ENCODE results near the gene AQP1.

AQP1 gene

DNA sequence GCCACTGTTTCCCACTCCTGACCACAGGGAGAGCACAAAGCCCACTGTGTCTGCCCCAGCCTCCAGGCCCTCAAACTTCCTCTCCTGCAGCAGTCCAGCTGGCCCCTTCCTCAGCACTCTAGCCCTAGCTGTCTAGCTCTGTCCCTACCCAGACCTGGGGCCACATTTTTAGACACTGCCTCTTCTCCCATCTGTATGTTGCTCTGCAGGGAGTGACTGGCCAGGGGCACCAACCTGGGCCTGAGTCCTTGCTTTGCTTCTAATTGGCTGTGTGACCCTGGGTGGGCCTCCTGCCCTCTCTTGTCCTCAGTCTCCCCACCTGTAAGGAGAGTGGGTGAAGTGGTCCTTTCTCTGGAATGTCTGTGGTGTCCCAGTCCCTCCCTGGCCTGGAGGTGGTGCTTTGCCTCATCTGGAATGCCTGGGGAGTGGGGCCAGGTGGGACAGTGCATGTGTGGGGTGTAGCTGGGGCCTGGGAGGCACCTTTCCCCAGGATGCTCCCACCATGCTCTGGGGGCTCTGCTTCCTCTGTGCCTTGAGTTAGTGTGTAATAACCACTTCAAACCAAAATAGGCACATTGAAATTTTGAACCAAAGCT lies 25.1 kb downstream of the AQP1 start:
- DNase-seq (ENCODE audit: low spot score): no peak

DNA sequence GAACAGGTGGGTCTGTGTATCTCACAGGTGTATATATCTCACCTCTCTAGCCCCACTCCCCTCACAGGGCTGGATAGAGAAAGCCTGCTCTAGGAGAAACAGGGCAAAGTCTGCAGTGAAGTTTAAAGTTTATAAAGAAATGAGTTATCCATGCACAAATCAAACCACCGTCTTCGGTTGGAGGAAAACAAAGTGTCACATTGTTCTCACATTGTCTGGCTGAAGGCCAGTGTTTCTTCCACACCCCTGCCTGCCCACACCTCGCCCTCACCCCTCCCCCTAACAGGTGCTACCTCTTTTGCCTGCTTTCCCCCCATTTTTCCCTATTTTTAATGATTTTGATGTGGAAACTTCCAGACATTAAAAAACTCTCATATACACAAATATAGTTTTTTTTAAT lies 25.8 kb downstream of the AQP1 start:
- no peak for DNase-seq (ENCODE audit: low spot score)

DNA sequence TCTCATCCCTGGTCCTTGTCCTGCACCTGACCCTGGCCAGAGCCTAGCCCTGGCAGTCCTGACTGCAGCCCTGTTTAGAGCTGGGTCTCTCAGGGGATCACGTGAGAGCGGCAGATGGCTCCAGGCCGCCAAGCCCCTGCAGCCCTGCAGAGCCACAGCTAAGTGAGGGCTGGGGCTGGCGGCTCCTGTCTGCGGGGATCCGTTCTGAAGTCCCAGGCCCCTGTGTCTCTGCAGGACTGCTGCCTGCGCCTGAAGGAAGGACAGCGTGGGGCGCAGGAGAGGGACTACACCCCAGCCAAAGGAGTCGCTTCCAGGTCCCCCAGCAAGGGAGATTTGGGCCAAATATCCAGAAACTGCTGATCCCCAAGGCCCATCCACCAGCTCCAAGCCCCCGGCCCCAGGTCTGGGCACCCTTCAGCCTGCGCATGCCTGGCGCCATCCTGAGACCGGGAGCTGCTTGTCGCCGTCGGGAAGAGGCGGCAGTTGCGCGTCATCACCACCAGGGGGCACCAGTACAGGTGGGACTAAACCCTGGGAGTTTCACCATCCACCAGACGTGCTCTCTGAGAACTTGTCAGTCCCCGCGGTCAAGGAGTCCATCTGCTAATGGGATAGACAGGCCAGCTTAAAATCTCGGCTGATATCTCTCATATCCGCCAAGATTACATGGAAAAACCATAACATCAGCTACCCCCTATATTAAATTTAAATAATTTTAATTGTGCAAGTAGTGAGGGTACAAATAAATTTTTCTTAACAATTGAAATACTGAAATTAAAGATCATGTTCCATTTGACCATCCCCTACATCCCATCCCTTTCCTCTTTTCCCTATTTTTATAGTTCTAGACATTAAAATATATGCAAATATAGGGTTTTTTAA lies 27.0 kb downstream of the AQP1 start:
- peak; percentile 81 for DNase-seq (ENCODE audit: low spot score)

DNA sequence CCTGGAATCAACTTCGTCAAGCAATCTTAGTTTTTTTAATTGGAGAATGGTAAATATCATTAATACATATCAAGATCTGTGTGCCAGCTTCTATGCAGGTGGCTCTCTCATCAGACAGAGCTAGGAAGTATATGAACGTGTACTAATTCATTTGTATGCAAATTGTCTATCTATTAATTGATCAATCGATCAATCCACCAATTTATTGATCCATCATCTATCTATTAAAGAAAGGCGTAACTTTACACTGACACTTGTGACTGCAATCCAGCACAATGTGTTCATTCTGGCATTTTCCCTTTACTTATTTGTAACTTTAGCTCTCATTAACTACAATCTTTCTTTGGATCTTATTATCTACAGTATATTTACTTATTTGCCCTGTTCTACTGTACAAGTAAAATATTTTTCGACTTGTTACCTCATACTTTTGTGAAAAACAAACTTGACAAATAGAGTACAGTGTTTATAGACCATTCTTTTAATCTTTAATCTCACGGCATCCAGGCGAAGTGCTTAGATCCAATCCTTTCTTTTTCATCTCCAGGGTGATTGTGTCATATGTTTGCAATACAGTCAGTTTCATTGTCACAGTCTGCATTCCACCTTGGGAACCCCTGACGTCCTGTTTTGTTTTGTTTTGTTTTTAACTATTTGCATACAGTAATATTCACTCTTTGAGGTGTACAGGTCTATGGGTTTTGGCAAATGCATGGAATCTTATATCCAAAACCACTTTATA lies 30.1 kb downstream of the AQP1 start:
- no peak for DNase-seq (ENCODE audit: low spot score)

GRCh38 chr7:30950197-30950596 lies 38.5 kb downstream of the AQP1 start:
- DNase-seq (ENCODE audit: low spot score): no peak

DNA sequence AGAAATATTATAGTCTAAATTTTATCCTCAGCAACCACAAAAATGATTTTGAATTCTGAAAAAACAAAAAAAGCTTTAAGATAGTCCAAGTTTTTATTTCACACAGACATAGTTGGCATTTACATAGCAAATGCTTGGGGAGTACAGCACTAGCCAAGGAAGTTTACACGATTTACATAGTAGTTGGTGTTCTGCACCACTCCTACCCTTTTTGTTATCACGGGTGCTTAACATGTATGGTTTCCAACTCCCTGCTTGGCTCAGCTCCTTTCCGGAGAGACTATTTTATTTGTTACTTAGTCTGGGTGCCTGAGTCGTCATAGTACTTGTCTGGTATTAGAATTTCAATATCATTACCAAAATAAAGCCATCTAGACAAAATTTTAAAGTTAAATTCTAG lies 43.3 kb downstream of the AQP1 start:
- no peak for DNase-seq (ENCODE audit: low spot score)

DNA sequence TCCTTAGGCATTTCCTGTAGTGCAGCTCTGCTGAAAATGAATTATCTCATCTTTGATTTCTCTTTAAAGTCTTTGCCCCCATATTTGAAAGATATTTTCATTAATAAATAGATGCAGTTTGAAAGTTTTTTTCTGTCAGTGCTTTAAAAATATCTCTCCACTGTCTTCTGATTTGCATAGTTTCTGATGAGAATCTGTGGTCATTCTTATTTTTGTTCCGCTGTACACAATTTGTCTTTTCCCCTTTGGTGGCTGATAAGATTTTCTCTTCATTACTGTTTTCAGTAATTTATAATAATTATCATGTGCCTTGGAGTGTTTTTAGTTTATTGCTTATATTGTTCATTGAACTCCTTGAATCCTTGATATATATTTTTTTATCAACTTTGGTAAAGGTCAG lies 45.1 kb downstream of the AQP1 start:
- DNase-seq (ENCODE audit: low spot score): no peak

DNA sequence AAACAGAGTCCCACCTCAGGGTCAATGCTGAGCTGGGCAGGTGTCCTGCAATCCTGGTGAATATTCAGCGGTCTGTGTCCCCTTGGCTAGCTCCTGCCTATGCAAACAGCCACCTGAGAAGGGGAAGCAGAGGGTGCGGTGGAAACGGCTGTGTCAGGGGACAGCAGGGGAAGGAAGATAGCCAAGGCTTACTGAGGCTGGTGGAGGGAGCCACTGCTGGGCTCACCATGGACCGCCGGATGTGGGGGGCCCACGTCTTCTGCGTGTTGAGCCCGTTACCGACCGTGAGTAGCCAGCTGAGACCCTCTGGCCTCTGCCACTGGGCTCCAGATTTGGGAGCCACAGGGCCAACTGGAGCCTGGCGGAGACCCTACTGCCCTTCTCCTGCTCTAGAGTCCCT lies 52.2 kb downstream of the AQP1 start, which contains the start of gene GHRHR:
GHRHR (plus strand) TSS at position 112 of the 400 bp plus-strand sequence; CDS start at position 228, 116 bp downstream.
- no peak for DNase-seq (ENCODE audit: low spot score)

DNA sequence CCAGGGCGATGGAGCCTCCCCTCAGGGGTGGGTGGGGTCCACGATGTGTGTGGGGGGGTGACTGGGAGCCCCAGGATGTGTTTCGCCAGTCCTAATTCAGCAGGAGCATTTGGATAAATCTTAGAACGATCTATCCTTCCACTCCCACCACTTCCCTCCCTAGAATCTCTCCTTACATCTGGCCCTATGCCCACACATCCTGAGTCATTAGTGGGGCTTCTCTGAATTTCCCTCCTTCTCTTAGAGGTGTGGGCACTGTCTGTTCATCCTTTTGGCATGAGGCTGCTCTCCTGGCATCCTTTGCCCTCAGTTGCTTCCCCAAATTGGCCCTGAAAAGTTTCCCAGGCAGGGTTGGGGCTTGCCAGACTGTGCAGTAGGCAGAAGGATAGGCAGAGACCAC lies 53.7 kb downstream of the AQP1 start:
- DNase-seq (ENCODE audit: low spot score): no peak

DNA sequence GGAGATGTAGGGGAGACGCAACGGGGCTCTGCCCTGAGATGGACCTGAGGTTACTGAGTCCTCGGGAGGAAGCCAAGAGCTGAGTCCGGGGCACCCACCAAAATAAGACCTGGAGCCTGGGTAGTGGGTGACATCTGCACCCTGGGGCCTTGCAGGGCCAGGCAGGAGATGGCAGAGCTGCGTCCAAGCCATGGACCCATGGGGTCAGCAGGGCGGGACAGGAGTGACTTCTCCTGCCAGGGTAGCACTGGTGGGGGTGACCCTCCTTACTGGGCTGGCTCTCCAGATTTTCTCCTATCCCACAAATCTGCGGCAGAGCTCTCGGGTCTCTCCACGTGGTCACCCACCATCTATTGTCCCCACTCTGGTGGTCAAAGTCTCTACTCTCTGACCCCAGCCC lies 54.2 kb downstream of the AQP1 start:
- no peak for DNase-seq (ENCODE audit: low spot score)

DNA sequence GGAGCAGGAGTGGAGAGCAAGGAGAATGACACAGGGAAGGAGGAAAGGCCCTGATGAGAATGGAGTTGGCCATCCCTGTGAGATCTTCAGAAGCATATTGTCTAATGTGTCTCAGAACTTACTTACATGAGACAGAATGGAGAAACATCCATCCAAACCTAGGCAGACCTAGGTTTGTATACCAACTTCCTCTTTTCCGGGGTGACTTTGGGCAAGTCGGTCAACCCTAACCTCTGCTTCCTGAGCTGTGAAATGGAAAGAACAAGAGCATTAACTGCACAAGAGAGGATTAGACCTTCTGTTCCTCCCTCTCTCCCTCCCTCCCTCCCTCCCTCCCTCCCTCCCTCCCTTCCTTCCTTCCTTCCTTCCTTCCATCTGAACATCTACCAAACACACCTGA lies 56.6 kb downstream of the AQP1 start:
- DNase-seq (ENCODE audit: low spot score): no peak

- DNase-seq (ENCODE audit: low spot score): no peak
Observed at GRCh38 chr7:30968747-30969603, 57.3 kb downstream of the AQP1 start.

- no peak for DNase-seq (ENCODE audit: low spot score)
Observed at GRCh38 chr7:30969604-30969970, 57.9 kb downstream of the AQP1 start.

- DNase-seq (ENCODE audit: low spot score): no peak
Observed at GRCh38 chr7:30970074-30970473, 58.4 kb downstream of the AQP1 start.

DNA sequence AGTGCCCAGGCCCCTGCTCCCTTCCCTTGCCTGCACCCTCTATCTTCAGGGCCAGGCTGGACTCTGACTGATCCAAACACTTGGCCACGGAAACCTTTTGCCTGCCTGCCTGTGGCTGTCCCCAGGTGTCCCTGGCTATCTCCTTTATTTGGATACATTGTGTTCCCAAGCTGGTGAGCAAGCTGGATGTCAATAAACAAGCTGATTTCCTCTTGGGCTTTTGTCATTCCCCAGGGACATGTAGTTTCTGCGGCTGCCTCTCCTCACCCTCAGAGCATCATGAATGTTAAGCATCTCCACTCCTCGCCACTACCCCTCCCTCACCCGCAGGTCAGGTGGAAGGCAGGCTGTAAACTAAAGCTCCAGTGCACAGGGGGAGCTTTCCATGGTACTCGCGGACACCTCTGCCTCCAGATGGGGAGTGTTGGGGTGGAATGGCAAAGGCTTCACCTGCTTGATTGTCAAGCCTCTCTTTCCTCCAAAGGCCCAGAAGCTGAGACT lies 59.0 kb downstream of the AQP1 start:
- DNase-seq (ENCODE audit: low spot score): no peak

- no peak for DNase-seq (ENCODE audit: low spot score)
Observed at GRCh38 chr7:30971440-30971839, 59.8 kb downstream of the AQP1 start.

DNA sequence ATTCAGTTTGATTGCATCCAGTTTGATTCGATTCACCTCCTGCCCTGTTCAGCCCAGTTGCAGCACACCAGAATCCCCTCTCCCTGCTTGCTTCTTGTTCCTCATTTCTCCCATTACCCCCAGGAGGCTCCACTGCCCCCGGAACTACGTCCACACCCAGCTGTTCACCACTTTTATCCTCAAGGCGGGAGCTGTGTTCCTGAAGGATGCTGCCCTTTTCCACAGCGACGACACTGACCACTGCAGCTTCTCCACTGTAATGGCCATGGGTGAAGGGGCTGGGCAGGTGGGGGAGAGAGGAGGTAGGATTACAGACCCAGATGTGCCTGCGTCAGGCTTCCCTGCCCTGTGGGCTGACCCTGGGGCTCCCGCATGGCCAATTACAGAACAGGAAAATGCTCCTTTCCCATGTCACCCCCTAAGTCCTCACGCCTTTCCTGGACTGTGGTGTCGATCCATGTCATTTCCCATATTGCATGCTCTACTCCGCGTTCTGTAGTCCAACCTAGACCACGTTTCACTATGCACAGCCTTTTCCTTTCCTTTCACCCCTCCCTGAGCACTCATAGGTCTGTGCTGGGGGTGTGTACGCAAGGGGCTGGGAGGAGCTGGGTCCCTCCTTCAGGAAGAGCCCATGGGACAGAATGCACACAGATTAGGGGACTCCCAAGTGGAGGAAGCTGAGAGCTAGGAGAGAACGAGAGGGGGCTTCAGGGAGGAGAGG lies 60.3 kb downstream of the AQP1 start:
- no peak for DNase-seq (ENCODE audit: low spot score)

GRCh38 chr7:30973292-30973691 lies 61.6 kb downstream of the AQP1 start:
- no peak for DNase-seq (ENCODE audit: low spot score)

DNA sequence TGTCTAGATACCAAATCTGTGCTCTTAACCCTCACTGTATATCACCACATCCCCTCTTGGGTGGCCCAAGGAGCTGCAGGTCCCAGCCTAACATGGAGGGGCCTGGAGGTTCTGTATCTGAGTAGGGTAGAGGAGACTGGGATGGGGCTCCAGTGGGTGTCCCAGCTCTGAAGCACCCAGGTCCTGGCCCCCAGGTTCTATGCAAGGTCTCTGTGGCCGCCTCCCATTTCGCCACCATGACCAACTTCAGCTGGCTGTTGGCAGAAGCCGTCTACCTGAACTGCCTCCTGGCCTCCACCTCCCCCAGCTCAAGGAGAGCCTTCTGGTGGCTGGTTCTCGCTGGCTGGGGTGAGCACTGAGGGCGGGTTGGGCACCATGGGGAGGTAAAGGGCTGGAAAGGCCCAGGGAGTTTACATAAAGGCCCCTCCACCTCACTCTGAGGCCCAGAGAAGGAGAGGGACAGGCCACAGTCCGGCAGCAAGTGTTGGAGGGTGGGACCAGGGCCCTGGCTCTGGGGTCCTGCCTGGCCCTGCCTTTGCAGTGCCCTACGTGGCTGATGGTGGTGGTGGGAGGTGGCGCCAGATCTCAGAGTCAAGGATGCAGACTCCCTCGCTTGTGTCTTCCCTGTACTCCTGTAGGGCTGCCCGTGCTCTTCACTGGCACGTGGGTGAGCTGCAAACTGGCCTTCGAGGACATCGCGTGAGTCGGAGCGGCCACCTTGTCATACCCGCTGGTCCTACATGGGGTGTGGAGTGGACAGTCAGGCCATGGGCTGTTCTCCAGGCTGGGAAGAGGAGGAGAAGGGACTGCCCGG lies 62.3 kb downstream of the AQP1 start:
- DNase-seq (ENCODE audit: low spot score): no peak

GRCh38 chr7:30974605-30975255 lies 63.1 kb downstream of the AQP1 start:
- DNase-seq (ENCODE audit: low spot score): peak; percentile 49

Measured in hepatic stellate cell (primary cell).